ENCODE measurements around the gene DUSP10. TPM values are rescaled to one million over a fixed set of nuclear protein-coding genes. Genes with fewer than 3 reads are reported as not detected.

The DUSP10 gene
- 10 to 100 TPM; 30.5 to 48.9 (median 43.8) TPM for total RNA-seq (2021; fragmentation: NEBNext Ultra II Directional; extraction: Animal tissue kit (Norgen Biotek cat#: 25700))
- long read RNA-seq, transcript DUSP10-201 (4 exons, 2,676 nt) = major isoform, 38 of 56 reads
- long read RNA-seq, partial matches to known transcripts = 3 of 56 reads
- long read RNA-seq, other reads (novel, unspliced or antisense) = 13 of 56 reads

DNA sequence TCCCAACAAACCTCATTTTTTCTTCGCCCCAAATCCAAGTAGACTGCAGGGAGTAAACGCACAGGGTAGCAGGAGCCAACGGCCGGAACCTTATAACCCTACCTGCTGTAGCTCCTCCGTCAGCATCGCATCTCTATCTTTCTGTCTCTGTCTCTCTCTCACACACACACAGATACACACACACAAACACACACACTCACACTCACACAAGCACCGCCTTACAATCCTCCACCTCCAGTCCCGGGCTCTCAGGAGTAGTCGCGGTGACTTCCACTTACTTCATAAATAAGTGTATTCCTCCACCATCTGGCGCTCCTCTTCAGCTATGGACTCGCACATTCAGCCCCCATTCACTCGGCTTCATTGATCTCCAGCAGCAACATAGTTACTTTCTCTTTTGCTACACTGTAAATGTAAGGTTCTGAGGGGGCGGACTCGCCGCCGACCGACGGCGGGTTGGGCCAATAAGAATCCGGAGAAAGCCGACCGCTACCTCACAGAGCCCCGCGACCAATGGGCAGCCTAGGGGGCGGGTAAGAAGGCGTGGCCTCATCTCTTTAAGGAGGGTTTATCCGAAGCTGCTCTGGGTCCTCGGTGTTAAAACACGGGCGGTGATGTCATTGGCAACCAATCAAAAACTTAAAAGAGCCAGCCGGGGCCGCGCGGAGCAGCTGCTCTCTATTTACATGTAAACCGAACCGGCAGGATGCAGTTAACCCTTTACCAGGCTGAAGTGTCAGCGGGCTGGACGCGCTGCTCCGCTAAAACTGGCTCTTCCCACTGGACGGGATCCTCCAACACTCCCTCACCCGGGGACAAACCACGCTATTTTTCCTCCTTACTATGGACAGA, at the start of gene DUSP10:
Gene DUSP10 (minus strand): TSS at position 387 of the 852 bp plus-strand sequence. CDS start 2,345 bp downstream, outside the sequence.
- peak; percentile 100 for DNase-seq
- Mint-ChIP-seq H3K4me3 (no peak within 1 kb of the TSS), H3K9me3 (no peaks in the 10 kb centered on the region)

GRCh38 chr1:221788466-221788865, 46.6 kb upstream of the DUSP10 start:
- no peaks in the 10 kb centered on the region for H3K9me3 Mint-ChIP-seq
- DNase-seq = no peak
- peaks cover 3% of the 10 kb centered on the region for H3K4me1 Mint-ChIP-seq (ENCODE audit: low read depth)
- H3K27ac Mint-ChIP-seq = no peak overlapping the region
- H3K27me3 Mint-ChIP-seq (ENCODE audit: insufficient read depth) = no peaks in the 10 kb centered on the region
- no peak overlapping the region for H3K4me3 Mint-ChIP-seq
- H3K36me3 Mint-ChIP-seq (ENCODE audit: low read depth) = no peaks in the 10 kb centered on the region
- TF ChIP-seq, protein P1, sequence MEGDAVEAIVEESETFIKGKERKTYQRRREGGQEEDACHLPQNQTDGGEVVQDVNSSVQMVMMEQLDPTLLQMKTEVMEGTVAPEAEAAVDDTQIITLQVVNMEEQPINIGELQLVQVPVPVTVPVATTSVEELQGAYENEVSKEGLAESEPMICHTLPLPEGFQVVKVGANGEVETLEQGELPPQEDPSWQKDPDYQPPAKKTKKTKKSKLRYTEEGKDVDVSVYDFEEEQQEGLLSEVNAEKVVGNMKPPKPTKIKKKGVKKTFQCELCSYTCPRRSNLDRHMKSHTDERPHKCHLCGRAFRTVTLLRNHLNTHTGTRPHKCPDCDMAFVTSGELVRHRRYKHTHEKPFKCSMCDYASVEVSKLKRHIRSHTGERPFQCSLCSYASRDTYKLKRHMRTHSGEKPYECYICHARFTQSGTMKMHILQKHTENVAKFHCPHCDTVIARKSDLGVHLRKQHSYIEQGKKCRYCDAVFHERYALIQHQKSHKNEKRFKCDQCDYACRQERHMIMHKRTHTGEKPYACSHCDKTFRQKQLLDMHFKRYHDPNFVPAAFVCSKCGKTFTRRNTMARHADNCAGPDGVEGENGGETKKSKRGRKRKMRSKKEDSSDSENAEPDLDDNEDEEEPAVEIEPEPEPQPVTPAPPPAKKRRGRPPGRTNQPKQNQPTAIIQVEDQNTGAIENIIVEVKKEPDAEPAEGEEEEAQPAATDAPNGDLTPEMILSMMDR (IDR thresholded peaks at IDR 0.05) = no peak

More for the DNA sequence above, at the start of gene DUSP10:
- H3K4me1 Mint-ChIP-seq (ENCODE audit: low read depth) = peaks cover 11% of the 10 kb centered on the region
- TF ChIP-seq, protein P1 (IDR thresholded peaks at IDR 0.05) = no peak
- H3K36me3 Mint-ChIP-seq (ENCODE audit: low read depth) = no peaks in the 10 kb centered on the region; the same call in 1 of the 2 replicates
- no peak within 1 kb of the TSS for H3K27ac Mint-ChIP-seq
- no peaks in the 10 kb centered on the region for H3K27me3 Mint-ChIP-seq (ENCODE audit: insufficient read depth)

DNA sequence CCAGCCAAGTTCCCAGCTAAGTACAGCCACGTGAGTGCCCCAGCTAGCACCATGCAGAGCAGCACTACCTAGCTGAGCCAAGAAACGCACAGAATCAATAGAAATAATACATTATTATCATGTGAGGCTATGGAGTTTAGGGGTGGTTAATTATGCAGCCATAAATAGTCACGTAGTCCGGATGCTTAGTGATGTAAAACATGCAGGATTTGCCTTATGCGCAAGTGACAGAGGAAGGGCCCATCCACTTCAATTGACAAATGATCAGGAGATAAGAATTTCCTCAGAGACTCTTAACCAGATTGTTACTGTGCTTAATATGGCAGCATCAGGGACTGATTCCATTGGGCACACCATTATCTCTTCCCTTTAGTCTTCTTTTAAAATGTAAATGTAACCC, 44.8 kb upstream of the DUSP10 start:
- Mint-ChIP-seq H3K4me3 (no peak overlapping the region), H3K4me1 (ENCODE audit: low read depth) (peaks cover 8% of the 10 kb centered on the region; the same call in 1 of the 2 replicates), H3K27ac (no peak overlapping the region), H3K9me3 (no peaks in the 10 kb centered on the region), H3K36me3 (ENCODE audit: low read depth) (no peaks in the 10 kb centered on the region), H3K27me3 (ENCODE audit: insufficient read depth) (no peaks in the 10 kb centered on the region)
- no peak for DNase-seq
- TF ChIP-seq, protein P1 (IDR thresholded peaks at IDR 0.05) = no peak

DNA sequence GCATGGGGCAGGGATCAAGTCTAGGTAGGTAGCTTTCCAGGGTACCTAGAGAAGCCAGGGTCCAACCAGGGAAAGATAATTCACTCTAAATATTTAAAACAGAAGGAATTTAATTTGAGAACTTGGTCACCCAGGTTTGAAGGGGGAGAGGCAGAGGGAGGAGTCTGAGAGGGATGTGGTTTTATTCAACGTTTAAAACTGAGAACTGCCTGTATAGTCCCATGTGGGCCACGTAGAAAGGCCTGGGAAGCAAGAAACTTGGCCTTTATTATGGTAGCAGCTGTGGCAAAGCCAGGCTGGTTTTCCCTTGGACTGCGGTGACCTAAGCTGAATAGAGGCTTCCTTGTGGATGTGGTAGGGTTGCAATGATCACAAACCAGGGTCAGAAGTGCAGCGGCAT, 42.0 kb upstream of the DUSP10 start:
- no peak overlapping the region for H3K4me3 Mint-ChIP-seq
- H3K27me3 Mint-ChIP-seq (ENCODE audit: insufficient read depth) = no peaks in the 10 kb centered on the region
- H3K36me3 Mint-ChIP-seq (ENCODE audit: low read depth) = no peaks in the 10 kb centered on the region
- H3K9me3 Mint-ChIP-seq = no peaks in the 10 kb centered on the region
- H3K27ac Mint-ChIP-seq = no peak overlapping the region
- no peak for DNase-seq
- TF ChIP-seq, protein P1 (IDR thresholded peaks at IDR 0.05) = no peak
- peaks cover 8% of the 10 kb centered on the region; the same call in 1 of the 2 replicates for H3K4me1 Mint-ChIP-seq (ENCODE audit: low read depth)

GRCh38 chr1:221783437-221783836, 41.5 kb upstream of the DUSP10 start:
- Mint-ChIP-seq H3K4me3 (no peak overlapping the region), H3K4me1 (ENCODE audit: low read depth) (peaks cover 8% of the 10 kb centered on the region; the same call in 1 of the 2 replicates), H3K36me3 (ENCODE audit: low read depth) (no peaks in the 10 kb centered on the region), H3K9me3 (no peaks in the 10 kb centered on the region), H3K27me3 (ENCODE audit: insufficient read depth) (no peaks in the 10 kb centered on the region), H3K27ac (no peak overlapping the region)
- TF ChIP-seq, protein P1 (IDR thresholded peaks at IDR 0.05) = no peak
- no peak for DNase-seq
